CD4-positive, alpha-beta T cell treated with Interleukin-1 beta for 1 hour (primary cell): ENCODE measurements around the gene GP1BB.
"Not testable (repeated sequence)": the region's sequence is repeated elsewhere in the genome, so short reads cannot be mapped to it uniquely, and the experiment has no call there.

Experiments used
- DNase-seq, 2 donors: peaks; one replicate each; pipeline ENCODE4 v3.0.0-alpha.2; 2020 to 2022

Gene GP1BB

GRCh38 chr22:19723232-19723982 is at the start of gene GP1BB:
Gene GP1BB (plus strand): TSS chr22:19723539. CDS start chr22:19723570, 31 bp downstream.
- DNase-seq, result no peak

GRCh38 chr22:19673660-19674059 is 49.7 kb upstream of the GP1BB start:
- no peak for DNase-seq

GRCh38 chr22:19674129-19674928 is 49.0 kb upstream of the GP1BB start:
- no peak for DNase-seq

GRCh38 chr22:19674929-19675253 is 48.4 kb upstream of the GP1BB start:
- no peak for DNase-seq

- no peak for DNase-seq
These were observed 47.9 kb upstream of the GP1BB start for GRCh38 chr22:19675428-19675827.

GRCh38 chr22:19676437-19676836 is 46.9 kb upstream of the GP1BB start:
- DNase-seq, result not testable (repeated sequence)

GRCh38 chr22:19678949-19679521 is 44.3 kb upstream of the GP1BB start:
- no peak for DNase-seq

- peak; percentile 25 to 29 for DNase-seq
These were observed 43.7 kb upstream of the GP1BB start for GRCh38 chr22:19679522-19680101.

GRCh38 chr22:19680287-19680881 is 43.0 kb upstream of the GP1BB start:
- no peak for DNase-seq

GRCh38 chr22:19680911-19681862 is 42.2 kb upstream of the GP1BB start:
- no peak for DNase-seq

GRCh38 chr22:19681863-19682245 is 41.5 kb upstream of the GP1BB start:
- no peak for DNase-seq

- DNase-seq, result no peak
These were observed 36.4 kb upstream of the GP1BB start for GRCh38 chr22:19686946-19687345.

GRCh38 chr22:19687561-19688300 is 35.6 kb upstream of the GP1BB start:
- DNase-seq, result peak in 1 of 2 donors; percentile 21

GRCh38 chr22:19688301-19689290 is 34.7 kb upstream of the GP1BB start:
- no peak for DNase-seq

GRCh38 chr22:19689408-19689807 is 33.9 kb upstream of the GP1BB start:
- DNase-seq, result no peak

GRCh38 chr22:19691007-19691720 is 32.2 kb upstream of the GP1BB start:
- no peak for DNase-seq

- no peak for DNase-seq
These were observed 31.5 kb upstream of the GP1BB start for GRCh38 chr22:19691721-19692341.

GRCh38 chr22:19693581-19693980 is 29.8 kb upstream of the GP1BB start:
- no peak for DNase-seq
